A204.1 (cell line): ENCODE data around the gene HNRNPLL.
"Not testable (repeated sequence)": the region's sequence is repeated elsewhere in the genome, so short reads cannot be mapped to it uniquely, and the experiment has no call there.

Source experiments
- FAIRE-seq: peaks from 2 replicates; lab custom pipeline; 2012; peaks lifted over from hg19 to GRCh38; lab: Jason Lieb, UNC

The HNRNPLL gene

DNA sequence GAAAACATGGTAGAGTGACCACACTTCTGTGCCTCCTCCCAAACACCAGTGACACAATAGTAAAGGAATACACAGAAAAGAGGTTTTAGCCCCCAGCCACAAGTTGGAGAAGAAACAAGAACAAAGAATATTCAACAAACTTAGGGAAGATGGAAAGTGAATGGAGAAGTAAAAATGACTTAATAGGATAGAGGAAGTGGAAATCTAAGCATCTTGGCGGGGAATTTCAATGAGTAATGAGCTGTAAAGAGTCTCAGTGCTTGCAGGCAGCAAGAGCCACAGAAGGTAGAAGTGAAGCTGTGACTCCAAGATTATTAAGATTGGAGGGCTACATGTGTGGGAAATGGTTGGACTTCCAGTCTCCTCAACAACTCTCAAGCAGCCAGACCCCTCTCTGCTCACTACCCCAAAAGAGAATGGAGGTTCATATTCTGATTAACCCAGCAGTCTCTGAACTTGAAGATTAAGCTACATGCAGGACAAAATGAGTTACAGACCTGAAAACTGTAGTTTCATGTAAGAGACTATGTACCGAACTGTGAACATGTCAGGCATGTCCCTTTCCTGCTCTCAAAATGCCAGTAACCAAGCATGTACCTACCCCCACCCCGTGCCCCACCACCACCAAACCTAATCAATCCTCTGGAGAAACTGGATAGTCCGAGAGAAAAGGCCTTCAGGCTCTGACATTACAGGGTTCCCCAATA, 16.9 kb upstream of the HNRNPLL start:
- FAIRE-seq = no peak

DNA sequence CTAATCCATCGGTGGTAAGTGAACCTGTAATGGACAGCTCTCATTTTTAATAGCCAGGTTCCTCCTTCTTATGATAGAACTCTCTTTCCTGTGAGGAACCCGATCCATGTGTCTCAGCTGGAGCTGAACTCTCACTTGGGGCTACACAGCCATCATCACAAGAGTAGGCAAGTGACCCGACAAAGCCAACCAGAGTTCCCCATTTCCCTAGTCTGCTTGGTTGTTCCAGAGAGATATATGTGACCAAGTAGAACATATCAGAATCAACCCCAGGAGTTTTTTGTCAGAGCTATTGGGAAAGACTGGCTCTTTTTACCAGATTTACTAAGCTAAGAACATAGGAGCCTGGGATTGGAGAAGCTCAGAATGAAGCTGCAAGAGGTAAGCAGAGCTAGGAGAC, 14.6 kb upstream of the HNRNPLL start:
- FAIRE-seq = no peak

DNA sequence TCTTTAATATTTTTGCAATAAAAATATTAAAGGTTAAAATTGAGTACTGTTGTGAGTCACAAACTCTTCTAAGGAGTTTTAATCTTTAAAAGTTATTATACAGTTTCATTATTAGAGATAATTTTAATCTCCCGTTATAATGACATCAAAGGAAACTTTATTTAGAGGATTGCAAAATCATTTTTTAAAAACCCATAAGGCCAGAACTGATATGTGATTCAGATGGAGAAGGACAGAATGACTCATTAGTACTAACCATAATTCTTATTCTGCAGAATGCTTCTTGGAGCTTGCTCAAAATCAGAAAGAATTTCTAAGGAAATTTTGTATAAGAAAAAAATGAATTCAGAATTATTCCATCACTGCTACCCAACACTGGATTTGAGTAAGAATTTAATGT, 12.5 kb upstream of the HNRNPLL start:
- FAIRE-seq = peak; percentile 41

DNA sequence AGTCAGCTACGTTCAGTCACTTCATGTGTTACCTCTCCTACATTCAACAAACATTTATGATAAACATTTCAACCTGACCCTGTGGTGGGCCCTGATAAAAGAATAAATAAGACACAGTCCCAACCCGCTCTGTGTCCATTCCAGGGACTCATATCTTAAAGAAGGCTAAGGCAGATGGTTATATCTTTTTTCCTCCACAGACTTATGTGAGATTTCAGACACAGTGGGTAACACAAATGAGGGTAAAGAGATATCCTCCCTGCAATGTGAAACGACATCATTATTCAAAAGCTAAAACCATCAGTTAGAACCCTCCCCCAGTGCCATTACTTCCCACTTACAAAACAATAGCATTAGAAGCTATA, 11.1 kb upstream of the HNRNPLL start:
- FAIRE-seq = no peak

DNA sequence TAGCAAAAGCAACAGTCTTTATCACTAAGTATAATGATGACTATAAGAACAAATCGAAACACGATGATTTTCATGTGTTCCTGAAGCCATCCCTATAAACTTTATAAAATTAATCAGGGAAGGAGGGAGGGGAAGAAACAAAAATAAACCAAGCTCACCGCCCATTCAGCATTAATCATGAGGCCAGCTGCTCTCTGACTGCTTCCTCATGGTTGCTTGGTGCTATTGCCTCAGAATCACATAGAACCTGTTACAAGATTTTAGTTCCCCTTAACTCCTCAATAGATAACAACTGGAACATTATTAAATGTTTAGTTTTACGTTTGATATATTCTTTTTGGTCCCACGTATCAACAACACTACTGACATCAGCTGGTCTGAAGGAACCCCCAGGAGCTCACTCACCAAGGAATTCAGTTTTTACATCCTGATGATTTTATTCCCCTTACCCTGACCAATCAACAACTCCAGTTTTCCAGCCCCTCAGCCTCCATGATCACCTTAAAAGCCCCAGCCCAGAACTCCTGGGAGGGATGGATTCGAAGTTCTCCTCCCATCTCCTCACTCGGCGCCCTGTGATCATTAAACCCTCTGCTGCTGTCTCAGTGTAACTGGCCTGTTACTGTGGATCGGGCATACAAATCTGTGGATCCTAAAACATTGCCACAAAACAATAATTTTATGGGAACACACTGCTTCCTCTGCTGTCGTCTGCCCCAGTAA, 10.6 kb upstream of the HNRNPLL start:
- FAIRE-seq = no peak

DNA sequence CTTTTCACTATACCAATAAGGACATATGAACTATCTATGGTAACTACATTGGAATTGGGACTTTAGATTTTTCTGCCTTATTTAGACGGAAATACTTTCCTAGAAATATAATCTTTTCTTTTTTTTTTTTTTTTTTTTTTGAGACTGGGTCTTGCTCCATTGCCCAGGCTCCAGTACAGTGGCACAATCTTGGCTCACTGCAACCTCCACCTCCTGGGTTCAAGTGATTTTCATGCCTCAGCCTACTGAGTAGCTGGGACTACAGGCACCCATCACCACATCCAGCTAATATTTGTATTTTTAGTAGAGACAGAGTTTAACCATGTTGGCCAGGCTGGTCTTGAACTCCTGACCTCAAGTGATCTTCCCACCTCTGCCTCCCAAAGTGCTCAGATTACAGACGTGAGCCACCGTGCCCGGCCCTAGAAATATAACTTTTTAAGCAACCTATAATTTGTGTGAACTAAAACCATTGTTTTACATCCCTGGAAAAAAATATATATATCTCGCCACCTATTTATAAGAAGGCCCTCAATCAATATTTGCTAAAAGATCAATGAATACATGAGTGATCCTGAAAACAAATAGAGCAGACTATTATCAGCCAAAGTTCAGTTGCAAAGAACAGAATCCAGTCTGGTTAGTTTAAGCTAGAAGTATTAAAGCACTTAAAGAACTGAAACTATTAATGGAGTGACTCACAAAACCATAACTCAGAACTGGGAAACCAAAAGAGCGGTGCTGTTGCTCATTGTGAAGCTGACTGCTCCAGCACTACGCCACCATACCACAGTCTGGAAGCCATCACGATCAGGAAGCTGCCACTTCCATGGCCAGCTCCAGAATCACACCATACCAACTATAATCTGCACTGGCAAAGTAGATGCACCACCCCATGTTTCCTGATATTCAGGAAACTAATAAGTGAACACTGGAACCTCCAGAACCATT, 8.4 kb upstream of the HNRNPLL start:
- FAIRE-seq = no peak

DNA sequence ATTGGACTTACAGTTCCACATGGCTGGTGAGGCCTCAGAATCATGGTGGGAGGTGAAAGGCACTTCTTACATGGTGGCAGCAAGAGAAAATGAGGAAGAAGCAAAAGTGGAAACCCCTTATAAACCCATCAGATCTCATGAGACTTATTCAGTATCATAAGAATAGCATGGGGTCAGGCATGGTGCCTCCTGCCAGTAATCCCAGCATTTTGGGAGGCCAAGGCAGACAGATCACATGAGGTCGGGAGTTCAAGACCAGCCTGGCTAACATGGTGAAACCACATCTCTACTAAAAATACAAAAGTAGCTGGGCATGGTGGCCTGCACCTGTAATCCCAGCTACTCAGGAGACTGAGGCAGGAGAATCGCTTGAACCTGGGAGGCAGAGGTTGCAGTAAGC, 6.5 kb upstream of the HNRNPLL start:
- FAIRE-seq = not testable (repeated sequence)

DNA sequence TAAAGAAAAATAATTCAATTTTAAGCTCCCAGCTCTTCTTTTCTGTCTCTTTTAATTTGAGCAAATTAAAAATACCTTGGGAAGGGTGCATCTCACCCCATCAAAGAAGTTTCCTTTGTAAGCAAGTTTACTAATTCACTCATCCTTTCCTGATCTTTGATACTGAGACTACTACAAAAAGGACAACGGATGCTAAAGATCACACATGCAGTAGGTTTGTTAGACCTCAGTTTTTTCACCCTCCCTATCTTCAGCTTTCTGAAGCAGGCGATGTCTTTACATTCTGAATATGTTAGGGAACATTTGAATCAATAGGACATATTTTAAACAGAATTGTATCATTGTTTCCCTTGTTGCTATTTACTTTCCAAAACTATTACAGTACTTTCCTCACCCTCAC, 6.0 kb upstream of the HNRNPLL start:
- no peak for FAIRE-seq

DNA sequence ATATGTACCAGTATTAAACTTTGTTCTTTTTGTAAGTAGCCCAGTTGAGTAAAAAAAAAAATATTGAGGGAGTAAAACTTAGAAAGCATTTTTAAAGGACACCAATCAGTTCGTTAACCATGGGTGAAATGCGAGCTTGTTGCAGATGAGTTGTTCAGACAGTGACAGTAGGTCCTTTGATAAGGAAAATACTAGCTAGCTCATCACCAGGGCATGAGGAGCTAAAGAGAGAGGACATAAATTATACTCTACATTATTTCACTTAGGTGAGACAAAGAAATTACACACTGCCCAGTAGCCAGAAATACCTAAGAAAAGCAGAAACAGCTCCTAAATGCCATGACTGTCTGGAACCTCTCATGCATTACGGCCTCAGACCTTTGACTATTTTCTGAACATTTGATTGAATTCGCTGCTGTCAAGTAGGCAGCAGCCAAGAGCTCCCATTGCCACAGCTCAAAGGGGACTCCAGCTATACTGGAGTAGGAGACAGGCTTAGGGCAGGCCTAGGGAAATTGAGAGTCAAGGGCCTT, 2.6 kb upstream of the HNRNPLL start:
- FAIRE-seq = no peak

DNA sequence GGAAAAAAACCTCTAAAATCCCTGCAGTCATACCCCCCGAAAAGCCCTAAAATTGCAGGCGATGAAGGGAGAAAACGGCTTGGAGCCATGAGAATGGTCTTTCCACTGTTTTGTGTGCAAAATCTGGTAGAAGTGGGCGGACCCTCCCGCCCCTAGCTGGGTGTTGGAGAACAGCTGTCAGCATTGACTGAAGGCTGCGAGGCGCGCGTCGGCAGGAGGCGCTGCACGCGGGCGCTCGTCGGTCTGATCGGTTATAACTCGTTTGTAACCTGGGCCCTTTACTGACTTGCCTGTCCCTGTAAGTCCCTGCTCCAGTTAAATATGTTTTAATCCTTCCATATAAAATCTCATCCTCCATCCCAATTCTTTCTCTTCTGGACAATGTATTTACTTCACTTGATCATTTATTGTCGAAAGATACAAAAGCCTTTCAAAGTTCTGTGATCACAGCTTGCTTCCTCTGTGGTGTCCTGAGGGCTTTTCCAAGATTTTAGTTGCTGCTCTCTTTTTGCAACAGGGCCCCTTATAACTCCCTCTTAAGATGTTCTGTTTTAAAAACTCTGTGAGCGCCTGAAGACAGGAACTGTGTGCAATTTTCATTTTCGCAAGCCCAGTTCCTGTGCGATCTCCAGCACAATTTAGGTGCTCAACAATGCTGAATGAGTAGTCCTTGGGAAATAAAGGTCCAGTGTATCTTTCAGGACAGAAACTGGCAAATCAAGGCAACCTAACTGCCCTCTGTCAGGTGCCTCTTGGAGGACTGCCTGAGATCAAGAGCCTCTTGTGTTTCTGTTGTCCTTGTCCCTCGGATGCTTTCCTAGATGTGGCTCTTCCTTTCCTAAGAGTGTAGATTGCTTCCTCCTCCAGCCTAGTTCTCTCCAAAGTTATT, 918 bp upstream of the HNRNPLL start:
- peak; percentile 57 for FAIRE-seq

DNA sequence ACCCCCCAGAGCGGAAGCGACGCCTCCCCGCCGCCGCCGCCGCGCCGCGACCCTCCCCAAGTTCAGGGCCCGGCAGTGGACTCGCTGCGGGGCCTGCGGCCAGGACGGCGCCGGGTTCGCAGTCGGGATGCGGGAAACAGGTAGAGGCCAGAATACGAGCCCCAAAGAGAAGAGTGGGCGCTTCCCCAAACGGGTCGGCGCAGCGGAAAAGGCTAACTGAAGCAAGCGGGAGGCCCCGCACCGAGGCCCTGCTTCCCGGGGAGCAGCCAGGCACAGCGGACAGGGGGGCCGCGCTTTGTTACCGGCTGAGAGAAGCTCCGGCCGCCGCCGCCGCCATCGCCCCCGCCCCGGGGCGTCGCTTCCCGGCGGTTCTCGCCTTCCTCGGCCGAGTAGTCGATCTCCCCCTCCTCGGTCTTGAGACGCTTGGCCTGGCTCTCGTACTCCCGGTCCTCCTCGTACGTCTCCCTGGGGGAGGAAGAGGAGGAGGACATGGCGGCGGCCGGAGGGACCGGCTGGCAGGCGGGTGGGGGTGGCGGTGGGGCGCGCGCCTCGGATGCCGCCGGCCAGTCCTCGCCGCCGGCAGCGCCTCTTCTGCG, 494 bp downstream of the HNRNPLL start:
- FAIRE-seq = no peak

DNA sequence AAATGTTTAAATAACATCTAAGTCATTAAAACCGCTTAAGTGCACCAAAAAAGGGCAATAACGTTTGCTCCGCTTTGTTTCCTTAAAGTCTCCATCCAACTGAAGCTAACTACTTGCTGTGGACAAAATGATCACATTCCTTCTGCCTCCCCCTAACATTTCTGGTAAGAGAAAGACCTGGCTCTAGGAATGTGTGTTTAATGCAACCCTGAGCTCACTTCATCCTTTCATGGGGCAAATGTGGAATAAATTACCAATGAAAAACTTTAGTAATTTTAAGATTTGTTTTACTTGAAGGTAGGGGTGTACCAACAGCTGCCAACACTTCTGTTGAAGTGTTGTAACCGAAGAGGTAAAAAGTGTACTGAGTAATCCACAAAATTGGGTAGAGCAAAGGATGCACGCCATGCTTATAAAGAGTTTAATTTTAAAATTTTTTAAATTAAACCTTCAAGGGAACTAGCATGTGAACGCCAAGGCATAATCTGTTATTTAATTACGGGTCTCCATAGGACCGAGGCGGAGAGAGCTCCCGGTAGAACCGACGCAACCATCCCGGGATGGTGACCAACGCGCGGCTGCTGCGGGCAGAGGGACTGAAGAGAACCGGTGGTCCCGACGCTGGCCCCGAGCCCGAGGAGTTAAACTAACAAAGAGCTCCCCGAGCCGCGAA, 1.1 kb downstream of the HNRNPLL start:
- no peak for FAIRE-seq

DNA sequence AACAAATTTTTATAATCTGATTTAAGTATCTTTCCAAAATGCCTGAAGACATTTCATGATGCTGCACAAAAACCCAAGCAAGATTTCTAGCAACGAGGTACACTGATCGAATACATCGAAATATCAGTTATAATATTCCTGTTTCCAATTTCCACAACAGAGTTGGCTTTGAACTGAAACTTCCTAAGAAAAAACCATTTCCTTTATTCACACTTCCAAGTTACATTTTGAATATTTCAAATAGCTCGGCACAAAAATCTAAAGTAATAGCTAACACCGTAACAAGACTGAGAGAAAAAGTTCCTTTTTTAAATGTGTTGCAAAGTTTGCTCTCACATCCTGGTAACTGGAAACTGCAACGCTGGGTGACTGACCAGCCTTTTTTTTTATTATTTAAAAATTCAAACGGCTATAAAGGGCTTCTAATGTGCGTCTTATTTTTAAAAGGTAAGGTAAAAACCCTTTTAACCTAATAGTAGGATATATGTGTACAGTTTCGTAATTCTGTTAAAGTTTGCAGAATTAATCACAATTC, 1.7 kb downstream of the HNRNPLL start:
- FAIRE-seq = no peak

DNA sequence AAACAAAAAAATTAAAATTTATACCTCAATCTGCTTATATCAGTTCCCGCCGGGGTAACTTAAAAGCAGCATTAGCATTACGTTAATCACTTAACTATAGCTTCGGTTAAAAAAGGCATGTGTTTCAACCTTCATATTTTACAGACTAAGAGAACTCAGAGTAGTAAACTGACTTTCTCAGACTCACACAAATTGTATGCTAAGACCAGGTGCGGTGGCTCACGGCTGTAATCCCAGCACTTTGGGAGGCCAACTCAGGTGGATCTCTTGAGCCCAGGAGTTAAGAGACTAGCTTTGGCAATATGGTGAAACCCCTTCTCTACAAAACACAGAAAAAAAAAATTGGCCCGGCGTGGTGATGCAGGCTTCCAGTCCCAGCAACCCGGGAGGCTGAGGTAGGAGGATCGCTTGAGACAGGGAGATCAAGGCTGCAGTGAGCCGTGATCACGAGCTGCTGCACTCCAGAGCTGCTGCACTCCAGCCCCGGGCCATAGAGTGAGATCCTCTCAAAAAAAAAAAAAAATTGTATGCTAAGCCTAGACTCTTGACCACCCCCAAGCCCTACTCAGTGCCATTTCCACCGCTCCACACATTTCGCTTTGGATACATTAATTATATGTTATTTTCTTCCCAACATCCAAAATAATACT, 2.4 kb downstream of the HNRNPLL start:
- no peak for FAIRE-seq

DNA sequence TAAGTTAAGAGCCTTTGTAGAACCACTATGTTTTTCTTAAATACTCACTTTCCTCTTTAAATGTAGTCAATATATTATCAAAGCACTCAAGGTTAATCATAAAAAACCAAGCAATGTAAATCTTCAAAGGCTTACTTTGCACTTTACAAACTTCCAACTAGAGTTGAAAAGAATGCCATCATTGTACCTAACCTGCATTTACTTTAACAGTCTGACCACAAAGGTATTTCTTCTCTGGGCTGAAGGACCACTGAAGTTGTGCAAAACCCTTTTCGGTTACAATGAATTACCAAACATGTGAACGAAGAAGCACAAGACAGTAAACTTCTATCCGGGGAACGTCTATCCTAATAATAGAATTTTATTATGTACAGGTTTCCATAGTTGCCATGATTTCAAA, 3.0 kb downstream of the HNRNPLL start:
- FAIRE-seq = peak; percentile 9

DNA sequence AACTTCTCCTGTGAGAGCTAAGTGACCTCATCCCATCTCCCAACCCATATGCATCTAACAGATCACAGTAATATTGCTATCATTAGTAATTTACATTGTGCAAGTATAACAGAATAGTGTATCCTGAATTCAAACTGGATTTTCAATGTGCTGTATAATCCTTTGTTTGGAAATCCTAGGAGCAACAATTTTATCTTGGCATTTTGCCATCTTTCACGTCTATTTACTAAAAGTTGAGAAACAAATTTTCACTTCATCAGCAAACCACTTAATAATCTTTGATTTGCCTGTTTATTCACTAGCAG, 3.8 kb downstream of the HNRNPLL start:
- no peak for FAIRE-seq

DNA sequence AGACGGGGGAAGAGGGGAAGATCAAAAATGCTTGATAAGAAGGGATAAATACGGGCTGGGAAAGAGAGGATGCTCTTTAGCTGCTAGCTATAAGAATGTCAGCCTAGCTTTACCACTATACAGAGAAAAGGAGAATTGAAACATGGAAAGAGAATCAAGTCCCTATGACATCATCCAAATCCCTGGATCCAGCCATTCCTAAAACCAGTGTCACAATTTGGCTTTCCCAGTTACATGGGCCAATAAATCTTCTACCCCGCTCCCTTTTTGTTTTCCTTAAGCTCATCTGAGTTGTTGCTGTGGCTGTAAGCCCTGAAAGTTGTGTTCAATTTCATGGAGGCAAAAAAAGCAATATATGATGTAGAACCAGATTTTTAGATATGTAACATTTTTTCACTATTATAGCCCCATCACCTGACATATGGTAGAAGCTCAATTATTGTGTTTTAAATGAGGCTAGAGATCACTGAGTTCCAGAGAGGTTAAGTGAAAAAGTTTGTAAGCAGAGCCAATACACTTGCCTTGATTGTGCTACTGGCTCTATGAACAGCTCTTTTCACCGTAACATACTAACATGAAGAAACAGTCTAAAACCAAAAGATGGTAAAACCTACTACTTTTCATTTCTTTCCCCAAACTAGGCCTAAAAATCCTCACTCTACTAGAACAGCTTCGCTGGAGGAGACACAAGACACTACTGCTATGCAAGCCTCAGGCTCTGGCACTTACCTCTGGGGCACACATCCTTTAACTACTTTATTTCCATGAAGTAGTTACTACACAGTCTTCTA, 4.3 kb downstream of the HNRNPLL start:
- FAIRE-seq = no peak

DNA sequence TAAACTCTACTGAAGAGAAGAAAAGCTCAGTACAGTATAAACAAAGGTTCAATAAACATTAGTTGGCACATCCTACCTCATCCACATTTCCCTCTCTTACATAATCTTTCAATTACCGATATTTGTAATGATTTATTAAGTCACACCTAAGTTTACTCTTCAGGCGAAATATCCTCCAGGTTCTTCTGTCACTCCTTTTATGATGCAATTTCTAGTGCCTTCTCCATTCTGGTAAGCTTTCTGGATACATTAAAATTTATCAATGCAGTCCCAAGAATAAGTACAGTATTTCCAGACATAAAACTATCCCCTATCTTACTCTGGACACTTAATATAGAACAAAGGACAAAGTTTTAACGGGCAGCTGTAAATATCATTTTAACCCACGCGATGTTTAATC, 5.6 kb downstream of the HNRNPLL start:
- FAIRE-seq = no peak

DNA sequence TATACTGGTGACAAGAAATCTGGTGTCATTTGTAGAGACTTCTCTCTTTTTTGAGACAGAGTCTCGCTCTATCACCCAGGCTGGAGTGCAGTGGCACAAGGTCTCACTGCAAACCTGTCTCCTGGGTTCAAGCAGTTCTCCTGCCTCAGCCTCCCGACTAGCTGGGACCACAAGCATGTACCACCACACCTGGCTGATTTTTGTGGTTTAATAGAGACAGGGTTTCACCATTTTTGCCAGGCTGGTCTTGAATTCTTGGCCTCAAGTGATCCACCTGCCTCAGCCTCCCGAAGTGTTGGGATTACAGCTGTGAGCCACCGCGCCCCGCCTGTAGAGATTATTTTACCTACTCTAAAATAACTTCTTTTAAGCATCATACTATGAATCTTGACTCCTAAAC, 6.5 kb downstream of the HNRNPLL start:
- no peak for FAIRE-seq
